HPDE6-E6E7 (cell line): ENCODE data around the gene INSM2.

Source experiments
- DNase-seq: peaks from one replicate; pipeline ENCODE4 v3.0.0; 2011; ENCODE audit warnings: missing footprints; ENCODE audit errors: extremely low spot score

The INSM2 gene

GRCh38 chr14:35533357-35534207 is at the start of gene INSM2:
TSS of gene INSM2 (plus strand) at chr14:35534164. CDS start at chr14:35534253, 89 bp downstream.
- DNase-seq: peak; percentile 28

DNA sequence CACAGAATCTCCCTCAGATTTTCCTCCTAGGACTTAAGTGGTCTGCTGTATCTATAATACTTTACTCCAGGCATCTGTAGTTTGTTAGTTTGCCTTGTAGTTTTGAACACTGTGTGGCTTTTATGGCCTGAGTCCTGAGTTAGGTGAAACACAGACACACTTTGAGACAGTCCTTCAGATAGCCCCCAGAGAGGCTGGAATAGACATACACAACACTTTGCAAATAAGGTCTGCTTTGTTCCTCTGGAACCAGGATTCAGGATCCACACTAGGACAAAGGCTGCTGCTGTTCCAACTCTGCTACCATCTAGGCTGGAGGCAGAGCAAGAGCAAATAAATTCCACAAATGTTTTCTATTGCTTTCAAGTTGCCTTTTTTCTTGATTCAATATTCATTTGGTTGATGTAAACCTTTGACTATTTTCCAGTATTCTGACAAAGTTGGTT is 41.4 kb upstream of the INSM2 start:
- no peak for DNase-seq

GRCh38 chr14:35495278-35495677 is 38.7 kb upstream of the INSM2 start:
- no peak for DNase-seq

GRCh38 chr14:35499180-35499579 is 34.8 kb upstream of the INSM2 start:
- no peak for DNase-seq

DNA sequence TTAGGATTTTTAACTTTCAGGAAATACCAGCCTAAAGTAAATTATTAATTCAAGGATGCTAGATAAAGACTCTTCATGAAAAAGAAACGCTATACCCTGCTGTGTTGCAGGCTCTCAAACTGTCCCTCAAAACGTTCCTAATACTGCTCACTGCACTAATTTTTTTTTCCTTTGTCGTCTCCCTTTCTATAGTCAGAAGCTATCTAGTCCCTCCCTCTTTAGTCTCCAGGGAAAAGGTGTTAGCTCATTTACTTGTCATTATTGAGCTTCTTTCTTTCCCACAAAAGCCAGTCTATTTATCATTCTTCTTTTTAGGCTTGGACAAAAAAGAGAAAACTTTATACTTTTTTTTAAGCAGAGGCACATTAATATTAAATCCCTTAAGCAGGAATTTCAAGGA is 30.3 kb upstream of the INSM2 start:
- DNase-seq: no peak

- DNase-seq: no peak
Measured at GRCh38 chr14:35504260-35504659, 29.7 kb upstream of the INSM2 start.

DNA sequence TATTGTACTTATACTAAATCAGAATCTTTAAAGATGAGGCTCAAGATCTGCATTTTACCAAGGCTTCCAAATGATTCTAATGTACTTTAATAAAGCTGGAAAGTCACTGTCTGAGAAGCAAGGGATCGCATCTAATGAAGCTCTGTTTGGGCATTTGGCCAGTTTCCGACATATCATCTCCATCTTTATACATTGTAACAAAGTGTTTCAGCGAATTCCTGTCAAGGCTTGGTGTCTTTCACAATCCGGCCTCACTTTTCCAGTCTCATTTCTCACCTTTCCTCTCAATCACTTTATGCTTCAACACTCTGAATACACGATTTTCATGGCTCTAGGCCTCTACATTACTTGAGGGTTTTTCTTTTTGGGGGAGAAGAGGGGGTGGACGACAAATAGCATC is 27.5 kb upstream of the INSM2 start:
- no peak for DNase-seq

DNA sequence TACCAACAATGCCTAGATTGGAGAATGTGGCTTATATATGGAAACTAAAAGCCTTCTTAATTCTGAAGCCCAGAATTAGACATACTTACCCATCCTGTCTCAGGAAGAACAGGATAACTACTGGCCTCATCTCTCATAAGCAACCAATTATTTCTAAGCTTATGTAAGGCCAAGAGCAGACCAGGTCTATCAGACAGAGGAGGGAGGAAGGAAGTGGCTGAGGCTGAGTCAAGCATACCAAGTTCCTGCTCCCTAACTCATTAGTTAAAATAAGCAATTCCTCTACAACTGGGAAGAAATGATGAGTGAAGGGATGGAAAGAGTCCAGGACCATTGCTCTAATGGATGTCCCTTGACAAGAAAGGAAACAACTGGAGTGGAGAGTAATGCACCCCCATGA is 27.0 kb upstream of the INSM2 start:
- no peak for DNase-seq

GRCh38 chr14:35509846-35510245 is 24.1 kb upstream of the INSM2 start:
- DNase-seq: no peak

DNA sequence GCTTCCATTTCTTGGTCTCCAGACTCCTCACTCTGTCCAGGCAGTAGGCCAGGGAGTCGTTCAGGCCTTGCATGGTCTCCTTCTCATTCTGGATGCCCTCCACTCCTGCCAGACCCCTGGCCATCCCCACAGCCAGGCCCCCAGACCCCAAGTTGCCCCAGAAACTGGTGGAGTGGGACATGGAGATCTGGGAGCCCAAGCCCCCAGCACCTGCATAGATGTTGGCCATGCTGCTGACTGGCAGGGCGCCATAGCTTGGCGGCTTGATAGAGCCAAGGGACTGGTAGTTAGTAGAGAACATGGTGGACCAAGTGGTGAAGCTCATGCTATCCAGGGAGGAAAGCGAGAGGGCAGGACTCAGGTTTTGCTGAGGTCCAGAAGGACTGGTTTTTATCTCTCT is 21.2 kb upstream of the INSM2 start:
- no peak for DNase-seq

- no peak for DNase-seq
Measured at GRCh38 chr14:35515916-35516315, 18.0 kb upstream of the INSM2 start.

- DNase-seq: no peak
Measured at GRCh38 chr14:35519986-35520385, 14.0 kb upstream of the INSM2 start.

DNA sequence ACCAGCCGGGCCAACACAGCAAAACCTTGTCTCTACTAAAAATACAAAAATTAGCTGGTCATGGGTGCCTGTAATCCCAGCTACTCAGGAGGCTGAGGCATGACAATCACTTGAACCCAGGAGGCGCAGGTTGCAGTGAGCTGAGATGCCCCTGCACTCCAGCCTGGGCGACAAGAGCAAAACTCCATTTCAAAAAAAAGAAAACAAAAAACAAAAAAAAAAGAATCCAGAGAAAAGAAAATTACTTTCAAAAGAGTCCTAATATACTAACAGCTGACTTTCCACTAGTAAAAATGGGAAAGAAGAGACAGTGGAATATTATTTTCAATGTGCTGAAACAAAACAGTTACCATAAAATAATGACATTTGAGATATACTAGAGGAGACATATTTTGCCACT is 8.3 kb upstream of the INSM2 start:
- no peak for DNase-seq

- no peak for DNase-seq
Measured at GRCh38 chr14:35526962-35527361, 7.0 kb upstream of the INSM2 start.

- no peak for DNase-seq
Measured at GRCh38 chr14:35531960-35532747, 1.8 kb upstream of the INSM2 start.

- no peak for DNase-seq
Measured at GRCh38 chr14:35532783-35533356, 1.1 kb upstream of the INSM2 start.

DNA sequence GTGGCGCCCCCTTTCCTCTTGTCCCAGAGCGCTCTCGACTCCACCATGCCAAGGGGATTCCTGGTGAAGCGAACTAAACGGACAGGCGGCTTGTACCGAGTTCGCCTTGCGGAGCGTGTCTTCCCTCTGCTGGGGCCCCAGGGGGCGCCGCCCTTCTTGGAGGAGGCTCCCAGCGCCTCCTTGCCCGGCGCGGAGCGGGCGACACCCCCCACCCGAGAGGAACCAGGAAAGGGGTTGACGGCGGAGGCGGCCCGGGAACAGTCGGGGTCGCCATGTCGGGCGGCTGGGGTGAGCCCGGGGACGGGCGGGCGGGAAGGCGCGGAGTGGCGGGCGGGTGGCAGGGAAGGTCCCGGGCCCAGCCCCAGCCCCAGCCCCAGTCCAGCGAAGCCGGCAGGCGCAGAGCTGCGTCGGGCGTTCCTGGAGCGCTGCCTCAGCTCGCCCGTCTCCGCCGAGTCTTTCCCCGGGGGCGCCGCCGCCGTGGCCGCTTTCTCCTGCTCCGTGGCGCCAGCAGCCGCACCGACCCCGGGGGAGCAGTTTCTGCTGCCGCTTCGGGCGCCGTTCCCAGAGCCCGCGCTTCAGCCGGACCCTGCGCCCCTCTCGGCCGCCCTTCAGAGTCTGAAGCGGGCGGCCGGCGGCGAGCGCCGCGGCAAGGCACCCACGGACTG is 376 bp downstream of the INSM2 start:
- no peak for DNase-seq

DNA sequence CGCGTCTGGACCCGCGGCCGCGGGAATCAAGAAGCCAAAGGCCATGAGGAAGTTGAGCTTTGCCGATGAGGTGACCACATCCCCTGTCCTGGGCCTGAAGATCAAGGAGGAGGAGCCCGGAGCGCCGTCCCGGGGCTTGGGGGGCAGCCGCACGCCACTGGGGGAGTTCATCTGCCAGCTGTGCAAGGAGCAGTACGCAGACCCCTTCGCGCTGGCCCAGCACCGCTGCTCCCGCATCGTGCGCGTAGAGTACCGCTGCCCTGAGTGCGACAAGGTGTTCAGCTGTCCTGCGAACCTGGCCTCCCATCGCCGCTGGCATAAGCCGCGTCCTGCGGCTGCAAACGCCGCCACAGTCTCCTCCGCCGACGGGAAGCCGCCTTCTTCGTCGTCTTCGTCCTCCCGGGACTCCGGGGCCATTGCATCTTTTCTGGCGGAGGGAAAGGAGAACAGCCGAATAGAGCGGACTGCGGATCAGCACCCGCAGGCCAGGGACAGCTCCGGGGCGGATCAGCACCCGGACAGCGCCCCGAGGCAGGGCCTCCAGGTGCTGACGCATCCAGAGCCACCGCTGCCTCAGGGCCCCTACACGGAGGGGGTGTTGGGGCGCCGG is 1.0 kb downstream of the INSM2 start:
- DNase-seq: peak; percentile 55

DNA sequence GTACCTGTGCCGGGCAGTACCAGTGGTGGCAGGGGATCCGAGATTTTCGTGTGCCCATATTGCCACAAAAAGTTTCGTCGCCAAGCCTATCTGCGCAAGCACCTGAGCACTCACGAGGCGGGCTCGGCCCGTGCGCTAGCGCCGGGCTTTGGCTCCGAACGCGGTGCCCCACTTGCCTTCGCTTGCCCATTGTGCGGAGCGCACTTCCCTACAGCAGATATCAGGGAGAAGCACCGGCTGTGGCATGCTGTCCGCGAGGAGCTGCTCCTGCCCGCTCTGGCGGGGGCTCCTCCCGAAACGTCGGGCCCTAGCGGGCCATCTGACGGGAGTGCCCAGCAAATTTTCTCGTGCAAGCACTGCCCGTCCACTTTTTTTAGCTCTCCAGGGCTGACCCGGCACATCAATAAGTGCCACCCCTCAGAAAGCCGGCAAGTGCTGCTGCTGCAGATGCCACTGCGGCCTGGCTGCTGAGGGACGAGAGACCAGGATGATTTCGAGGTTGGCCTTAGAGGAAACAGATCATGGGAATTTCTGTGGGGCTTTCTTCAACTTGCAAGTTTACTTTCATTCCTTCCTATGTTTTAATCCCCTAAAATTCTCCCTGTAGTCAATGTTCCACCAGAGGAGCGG is 1.6 kb downstream of the INSM2 start:
- DNase-seq: no peak

DNA sequence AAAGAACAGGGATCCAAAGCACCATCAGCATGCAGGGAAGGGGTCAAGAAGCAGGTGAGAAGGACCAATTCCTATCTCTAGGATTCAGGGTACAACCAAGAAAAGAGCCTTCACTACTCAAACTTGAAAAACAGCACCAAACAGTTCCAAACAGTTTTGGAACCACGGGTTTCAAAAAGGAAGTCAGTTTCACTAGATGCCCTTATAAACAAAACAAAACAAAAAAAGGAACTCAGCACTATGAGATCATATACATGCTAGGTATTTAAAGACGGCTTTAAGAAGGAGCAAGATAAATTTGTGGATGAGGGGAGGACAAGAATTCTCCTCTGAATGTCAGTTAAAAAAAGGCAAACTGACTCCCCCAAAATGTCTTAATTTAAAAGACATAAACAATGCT is 6.0 kb downstream of the INSM2 start:
- no peak for DNase-seq

GRCh38 chr14:35543006-35543405 is 9.0 kb downstream of the INSM2 start:
- no peak for DNase-seq
